Activated naive CD4-positive, alpha-beta T cell treated with anti-CD3 and anti-CD28 coated beads, Interleukin-2, amount 50 U/mL, for 16 hours (primary cell): ENCODE data around the gene DAB1.
"Not testable (repeated sequence)": the region's sequence is repeated elsewhere in the genome, so short reads cannot be mapped to it uniquely, and the experiment has no call there.

ENCODE experiments used
- DNase-seq: peaks from one replicate; pipeline ENCODE4 v3.0.0-alpha.2; 2020

The DAB1 gene

GRCh38 chr1:57357462-57357861 lies 66.4 kb downstream of the DAB1 start:
- no peak for DNase-seq

DNA sequence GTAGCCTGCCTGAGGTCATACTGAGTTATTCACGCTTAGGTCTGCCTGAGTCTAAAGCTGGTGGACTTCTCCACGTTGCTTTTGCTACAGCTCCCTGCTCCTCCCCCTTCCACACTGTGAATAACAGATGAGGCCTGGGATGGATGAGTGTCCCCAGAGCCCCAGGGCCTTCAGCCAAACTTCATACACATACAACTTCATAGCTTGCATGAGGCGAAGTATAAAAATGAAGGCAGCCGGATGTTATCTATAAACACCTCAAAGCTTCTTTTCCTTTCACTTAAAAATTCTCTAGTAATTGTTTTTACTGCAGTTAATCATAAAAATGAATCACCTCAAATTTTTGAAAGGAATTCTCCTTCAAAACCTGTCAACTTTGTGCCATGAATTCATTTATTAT lies 70.2 kb downstream of the DAB1 start:
- DNase-seq, result no peak

- no peak for DNase-seq
Measured at GRCh38 chr1:57350610-57351009, 73.2 kb downstream of the DAB1 start.

GRCh38 chr1:57348921-57349320 lies 74.9 kb downstream of the DAB1 start:
- DNase-seq, result no peak

DNA sequence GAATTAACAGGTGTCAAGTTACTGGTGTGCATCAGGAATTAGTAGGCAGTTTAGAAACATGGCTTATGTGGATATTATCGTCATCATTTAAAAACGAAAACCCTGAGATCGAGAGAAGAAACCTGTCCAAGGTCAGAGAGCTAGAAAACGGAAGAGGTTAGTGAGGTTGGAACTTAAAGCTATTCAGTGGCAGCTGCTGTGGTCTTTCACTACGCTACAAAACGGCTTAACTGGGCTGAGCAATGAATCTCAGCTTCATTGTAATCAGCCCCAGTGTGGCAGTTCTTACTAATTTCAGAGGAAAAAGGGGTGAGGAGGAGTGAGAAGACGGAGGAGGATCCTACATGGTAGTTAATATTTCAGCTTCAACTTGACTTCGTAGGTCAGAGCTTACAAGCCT lies 77.9 kb downstream of the DAB1 start:
- DNase-seq, result no peak

DNA sequence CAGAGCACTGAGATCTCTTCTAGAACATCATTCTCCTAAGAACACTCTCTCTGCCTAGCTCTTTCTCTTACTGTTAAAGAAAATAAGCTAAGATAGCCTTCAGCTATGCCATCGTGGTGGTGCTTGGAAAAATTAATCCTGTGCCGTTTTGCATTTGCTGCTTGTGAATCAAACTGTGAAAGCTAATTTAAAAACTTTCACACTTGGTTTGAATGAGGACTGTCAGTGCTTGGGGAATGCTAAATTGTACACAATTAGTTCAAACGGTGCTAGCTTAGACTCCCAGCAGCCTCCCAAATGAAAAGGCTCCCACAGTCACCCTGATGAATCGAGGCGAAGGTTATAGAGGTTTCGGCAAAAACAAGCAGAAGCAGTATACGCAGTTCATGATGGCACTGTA lies 79.6 kb downstream of the DAB1 start:
- no peak for DNase-seq

DNA sequence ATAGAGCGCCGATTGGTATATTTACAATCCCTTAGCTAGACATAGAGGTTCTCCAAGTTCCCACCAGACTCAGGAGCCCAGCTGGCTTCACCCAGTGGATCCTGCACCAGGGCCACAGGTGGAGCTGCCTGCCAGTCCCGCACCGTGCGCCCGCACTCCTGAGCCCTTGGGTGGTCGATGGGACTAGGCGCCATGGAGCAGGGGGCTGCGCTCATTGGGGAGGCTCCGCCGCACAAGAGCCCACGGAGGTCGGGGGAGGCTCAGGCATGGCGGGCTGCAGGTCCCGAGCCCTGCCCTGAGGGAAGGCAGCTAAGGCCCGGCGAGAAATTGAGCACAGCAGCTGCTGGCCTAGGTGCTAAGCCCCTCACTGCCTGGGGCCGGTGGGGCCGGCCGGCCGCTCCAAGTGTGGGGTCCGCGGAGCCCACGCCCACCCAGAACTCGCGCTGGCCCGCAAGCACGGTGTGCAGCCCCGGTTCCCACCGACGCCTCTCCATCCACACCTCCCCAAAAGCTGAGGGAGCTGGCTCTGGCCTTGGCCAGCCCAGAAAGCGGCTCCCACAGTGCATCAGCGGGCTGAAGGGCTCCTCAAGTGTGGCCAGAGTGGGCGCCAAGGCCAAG lies 80.5 kb downstream of the DAB1 start:
- DNase-seq, result not testable (repeated sequence)

- no peak for DNase-seq
Measured at GRCh38 chr1:57341721-57342120, 82.1 kb downstream of the DAB1 start.

- no peak for DNase-seq
Measured at GRCh38 chr1:57340334-57341070, 83.4 kb downstream of the DAB1 start.

DNA sequence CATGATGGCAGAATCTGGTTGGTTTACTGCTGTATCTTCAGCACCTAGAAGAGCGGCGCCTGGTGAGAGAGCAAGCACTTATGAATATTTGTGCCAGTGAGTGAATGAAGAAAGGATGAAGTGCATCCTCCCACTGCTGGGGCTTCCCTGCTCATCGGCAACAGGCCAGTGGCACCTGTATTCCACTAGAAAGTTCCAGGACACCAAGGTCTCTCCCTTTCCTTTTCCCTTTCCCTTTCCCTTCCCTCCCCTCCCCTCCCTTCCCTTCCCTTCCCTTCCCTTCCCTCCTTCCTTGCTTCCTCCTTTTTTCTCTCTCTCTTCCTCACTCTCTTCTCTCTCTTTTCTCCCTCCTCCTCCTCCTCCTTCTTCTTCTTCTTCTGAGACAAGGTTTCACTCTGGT lies 86.2 kb downstream of the DAB1 start:
- DNase-seq, result no peak

DNA sequence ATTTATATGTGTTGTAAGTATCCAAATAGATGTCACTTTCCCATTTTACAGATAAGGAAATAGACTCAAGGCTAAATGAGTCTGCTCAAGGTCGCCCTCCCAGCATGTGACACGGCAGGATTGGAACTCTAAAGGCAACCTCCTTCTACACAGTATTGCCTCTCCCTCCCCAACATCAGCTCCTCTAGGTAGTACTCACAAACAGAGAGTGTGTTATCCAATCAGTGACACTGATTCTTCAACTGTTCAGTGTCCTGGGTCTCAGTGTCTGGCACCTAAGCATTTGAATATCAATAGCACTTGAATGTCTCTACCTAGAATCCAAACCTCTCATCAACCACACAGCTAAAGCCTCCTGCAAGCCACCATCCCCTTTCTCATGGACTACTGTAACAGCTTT lies 87.1 kb downstream of the DAB1 start:
- no peak for DNase-seq

DNA sequence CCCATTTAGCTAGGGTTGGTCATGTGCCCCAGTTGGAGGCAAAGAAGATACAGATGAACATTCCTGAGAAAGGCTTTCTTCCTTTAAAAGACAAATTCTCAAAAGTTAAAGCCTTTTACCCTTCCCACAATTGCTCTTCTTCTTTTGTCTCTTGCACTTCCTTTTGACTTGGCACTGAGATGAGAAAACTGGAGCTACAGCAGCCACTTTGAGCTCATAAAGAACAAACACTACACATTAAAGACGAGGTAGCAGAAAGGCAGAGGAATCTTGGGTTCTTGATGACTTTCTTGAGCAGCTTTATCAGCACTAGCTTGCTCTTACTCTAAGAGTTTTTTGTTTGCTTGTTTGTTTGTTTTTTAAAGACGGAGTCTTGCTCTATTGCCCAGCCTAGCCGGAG lies 92.2 kb downstream of the DAB1 start:
- no peak for DNase-seq

DNA sequence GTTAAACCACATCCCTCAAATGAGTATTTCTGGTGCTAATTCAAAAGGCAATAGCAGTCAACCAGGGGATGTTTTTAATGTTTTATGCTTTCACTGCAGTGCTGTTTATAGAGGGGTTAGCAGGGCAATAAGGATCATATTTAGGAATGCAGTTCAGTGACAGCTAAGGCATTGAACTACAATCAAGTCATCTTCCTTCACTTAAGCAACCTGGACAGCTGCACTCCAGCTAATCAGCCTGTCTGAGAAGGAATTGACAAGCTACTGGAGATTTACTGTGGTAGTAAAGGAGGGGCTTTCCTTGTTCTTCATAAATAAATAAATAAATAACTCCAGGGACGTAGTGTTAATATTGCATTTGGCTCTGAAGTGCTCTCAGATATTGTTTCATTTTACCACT lies 93.9 kb downstream of the DAB1 start:
- DNase-seq, result no peak

GRCh38 chr1:57329001-57329527 lies 94.8 kb downstream of the DAB1 start:
- DNase-seq, result no peak

DNA sequence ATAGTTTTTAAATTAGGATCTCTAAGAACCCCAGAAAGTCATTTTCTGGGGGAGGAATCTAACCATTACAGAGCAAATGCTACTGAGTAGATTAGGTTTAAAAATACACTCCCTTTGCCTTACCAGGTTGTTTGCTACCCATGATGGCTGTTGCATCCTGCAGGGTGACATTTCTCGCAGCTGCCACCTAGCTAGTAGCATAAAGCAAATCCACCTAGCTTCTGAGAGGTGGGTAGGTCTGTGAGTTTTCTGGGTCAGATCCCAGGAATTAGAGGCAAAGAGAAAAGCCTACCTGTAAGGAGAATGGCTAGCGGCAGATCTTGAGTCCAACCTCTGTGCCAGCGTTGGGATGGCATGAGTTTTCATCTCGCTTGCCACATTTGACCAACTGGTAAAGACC lies 95.9 kb downstream of the DAB1 start:
- DNase-seq, result no peak

GRCh38 chr1:57327336-57327735 lies 96.5 kb downstream of the DAB1 start:
- no peak for DNase-seq

- DNase-seq, result no peak
Measured at GRCh38 chr1:57325536-57325935, 98.3 kb downstream of the DAB1 start.

GRCh38 chr1:57325117-57325516 lies 98.7 kb downstream of the DAB1 start:
- no peak for DNase-seq

- no peak for DNase-seq
Measured at GRCh38 chr1:57324388-57324787, 99.5 kb downstream of the DAB1 start.

GRCh38 chr1:57321776-57322175 lies 102.1 kb downstream of the DAB1 start:
- no peak for DNase-seq

GRCh38 chr1:57319791-57320190 lies 104.1 kb downstream of the DAB1 start:
- no peak for DNase-seq

DNA sequence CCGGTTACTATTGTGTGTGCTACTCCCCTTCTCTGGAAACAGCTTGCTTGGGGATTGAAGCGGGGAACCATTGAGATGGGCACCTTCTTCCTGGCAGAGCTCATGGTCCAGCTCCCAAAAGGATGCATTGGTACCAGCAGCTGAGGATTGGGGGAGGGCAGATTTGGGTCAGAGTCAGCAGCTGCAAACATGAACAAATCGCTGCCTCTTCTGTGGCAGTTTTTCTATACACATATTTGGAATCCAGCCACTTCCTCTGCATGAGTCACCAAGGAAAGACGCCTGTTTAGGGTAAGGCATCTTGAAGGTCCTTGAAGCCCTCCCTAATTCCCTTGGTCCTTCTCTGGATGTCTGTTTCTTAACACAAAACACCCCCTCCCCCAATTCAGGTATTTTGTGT lies 104.7 kb downstream of the DAB1 start:
- DNase-seq, result no peak

GRCh38 chr1:57316861-57317260 lies 107.0 kb downstream of the DAB1 start:
- no peak for DNase-seq

- no peak for DNase-seq
Measured at GRCh38 chr1:57316291-57316690, 107.6 kb downstream of the DAB1 start.

DNA sequence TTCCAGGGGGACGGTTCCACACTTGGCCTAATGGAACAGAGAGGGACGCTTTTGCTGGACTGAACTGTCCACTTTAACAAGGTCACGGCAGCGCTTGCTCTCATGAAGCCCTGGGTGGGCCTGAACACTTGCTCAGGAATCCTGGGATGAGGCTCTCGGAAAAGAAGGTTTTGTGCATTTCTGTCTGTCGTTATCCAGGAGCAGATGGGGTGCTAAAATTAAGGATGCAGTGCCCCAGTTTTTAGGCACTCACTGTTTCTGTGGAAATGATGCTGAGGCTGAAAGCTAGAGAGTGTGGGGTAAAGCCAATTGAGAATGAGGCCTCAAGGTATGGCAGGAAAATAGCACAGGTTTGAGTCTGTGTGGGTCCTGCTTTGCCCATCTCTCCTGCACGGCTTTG lies 111.0 kb downstream of the DAB1 start:
- DNase-seq, result no peak
